Ovary (tissue), 3 donors: ENCODE results near the gene CRACDL.

Source experiments
- EP300 ChIP-seq: sonication (generic); formaldehyde crosslinking; IDR thresholded peaks from one replicate; pipeline ENCODE4 v1.6.1; 2017; ENCODE audit warnings: antibody characterized with exemption
- TF ChIP-seq, protein P1 (sequence below), 3 donors: fragments of 450-650 bp in 2 of 3; fragments of 200-600 bp in 1 of 3; IDR thresholded peaks; one replicate each; pipeline versions ENCODE4 v1.5.1 to v1.8.0; 2016 to 2022; ENCODE audit warnings: antibody characterized with exemption in 3 of 3, mild to moderate bottlenecking in 1 of 3
- donor health status: DM: no; HTN: no; CAD: no.

DNA sequence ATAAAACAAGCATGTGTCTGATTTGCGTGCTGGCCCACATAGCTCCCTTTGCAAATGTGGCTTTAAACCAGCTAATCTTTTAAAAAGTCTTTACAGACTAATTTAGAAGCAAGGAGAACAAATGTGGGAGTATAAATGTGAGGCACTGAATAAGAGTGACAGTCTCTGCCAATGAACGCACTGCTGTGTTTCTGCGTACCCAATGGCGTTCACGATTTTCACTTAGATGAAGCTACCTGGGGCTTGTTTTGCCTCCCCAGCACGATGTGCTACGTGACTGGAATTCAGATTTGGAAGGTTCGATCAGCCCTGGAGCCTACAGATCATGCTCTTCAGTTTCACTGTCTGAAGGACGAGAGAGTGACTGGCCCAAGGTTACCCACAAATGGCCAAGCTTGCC is 10.8 kb upstream of the CRACDL start:
- TF ChIP-seq, protein P1, sequence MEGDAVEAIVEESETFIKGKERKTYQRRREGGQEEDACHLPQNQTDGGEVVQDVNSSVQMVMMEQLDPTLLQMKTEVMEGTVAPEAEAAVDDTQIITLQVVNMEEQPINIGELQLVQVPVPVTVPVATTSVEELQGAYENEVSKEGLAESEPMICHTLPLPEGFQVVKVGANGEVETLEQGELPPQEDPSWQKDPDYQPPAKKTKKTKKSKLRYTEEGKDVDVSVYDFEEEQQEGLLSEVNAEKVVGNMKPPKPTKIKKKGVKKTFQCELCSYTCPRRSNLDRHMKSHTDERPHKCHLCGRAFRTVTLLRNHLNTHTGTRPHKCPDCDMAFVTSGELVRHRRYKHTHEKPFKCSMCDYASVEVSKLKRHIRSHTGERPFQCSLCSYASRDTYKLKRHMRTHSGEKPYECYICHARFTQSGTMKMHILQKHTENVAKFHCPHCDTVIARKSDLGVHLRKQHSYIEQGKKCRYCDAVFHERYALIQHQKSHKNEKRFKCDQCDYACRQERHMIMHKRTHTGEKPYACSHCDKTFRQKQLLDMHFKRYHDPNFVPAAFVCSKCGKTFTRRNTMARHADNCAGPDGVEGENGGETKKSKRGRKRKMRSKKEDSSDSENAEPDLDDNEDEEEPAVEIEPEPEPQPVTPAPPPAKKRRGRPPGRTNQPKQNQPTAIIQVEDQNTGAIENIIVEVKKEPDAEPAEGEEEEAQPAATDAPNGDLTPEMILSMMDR (IDR thresholded peaks at IDR 0.05): no peak
- TF ChIP-seq EP300: no peak
